ENCODE data around the gene MYT1. TPM values are rescaled to one million over a fixed set of nuclear protein-coding genes. Genes with fewer than 3 reads are reported as not detected.

Gene MYT1
- total and polyA plus RNA-seq, 2 of the 13 experiments (the other 11 are each of a cell fraction or from before 2014, with no cell fraction given), result 0.58 to 2.5 TPM

- ChIA-PET CTCF (ENCODE audit: low intra/inter-chr PET ratio, low total read pairs) (no interaction called here), POLR2A (no interaction called here)
- intact Hi-C loops (cut with micrococcal nuclease; ENCODE audit: unreplicated experiment), result no loop called here
- FAIRE-seq (no peak), DNase-seq (ENCODE audit: low spot score) (no peak), ATAC-seq (no peak)
- Histone ChIP-seq H3K4me2 (ENCODE audit: low read depth, low read length) (no peak overlapping the region), H3K27me3 (ENCODE audit: control insufficient read depth in 1 of 2, insufficient read depth in 2 of 2, low read length in 2 of 2) (peaks cover 11 to 41% of the 10 kb centered on the region in 2 experiments; a peak in 4 of 5 replicates), H3K4me3 (replicated peaks in 1 of 3; ENCODE audit: insufficient read depth in 1 of 3, low read depth in 2 of 3, low read length in 3 of 3) (no peak overlapping the region), H3K4me1 (ENCODE audit: insufficient read depth, low read length) (no peaks in the 10 kb centered on the region), H3K27ac (ENCODE audit: extremely low read length, insufficient read depth, low read length) (no peak overlapping the region), H3K79me2 (ENCODE audit: insufficient read depth, low read length) (no peaks in the 10 kb centered on the region), H3K9me3 (ENCODE audit: low read length) (peaks cover 26% of the 10 kb centered on the region), H4K20me1 (ENCODE audit: insufficient read depth, low read length) (no peaks in the 10 kb centered on the region), H3K36me3 (replicated peaks in 1 of 2; ENCODE audit: control insufficient read depth in 1 of 2, insufficient read depth in 2 of 2, low read length in 2 of 2) (no peaks in the 10 kb centered on the region), H2AFZ (ENCODE audit: low read length) (no peak overlapping the region), H3K9ac (ENCODE audit: insufficient read depth, low read depth, low read length) (no peak overlapping the region)
- BruUV-seq (replicated peaks), result no TSS peak
- 52% methylated on average over 5 of the region's 8 CpGs for WGBS (ENCODE audit: low lambda C conversion rate)
- in situ Hi-C loops (cut with HindIII; ENCODE audit: extremely low pct_ligation_motif_present, low pct_unique_long_range_greater_than_20kb), result no loop called here
- no peak for TF ChIP-seq NCOR1 (IDR thresholded peaks at IDR 0.05; ENCODE audit: borderline replicate concordance, low read length)
- no peak for TF ChIP-seq ZNF12 (CRISPR knock-in tag; IDR thresholded peaks at IDR 0.05)
- TF ChIP-seq ZBTB7A (CRISPR knock-in tag; IDR thresholded peaks at IDR 0.05), result peak; percentile 56; the same call in 1 of the 2 replicates
- TF ChIP-seq, protein P1, sequence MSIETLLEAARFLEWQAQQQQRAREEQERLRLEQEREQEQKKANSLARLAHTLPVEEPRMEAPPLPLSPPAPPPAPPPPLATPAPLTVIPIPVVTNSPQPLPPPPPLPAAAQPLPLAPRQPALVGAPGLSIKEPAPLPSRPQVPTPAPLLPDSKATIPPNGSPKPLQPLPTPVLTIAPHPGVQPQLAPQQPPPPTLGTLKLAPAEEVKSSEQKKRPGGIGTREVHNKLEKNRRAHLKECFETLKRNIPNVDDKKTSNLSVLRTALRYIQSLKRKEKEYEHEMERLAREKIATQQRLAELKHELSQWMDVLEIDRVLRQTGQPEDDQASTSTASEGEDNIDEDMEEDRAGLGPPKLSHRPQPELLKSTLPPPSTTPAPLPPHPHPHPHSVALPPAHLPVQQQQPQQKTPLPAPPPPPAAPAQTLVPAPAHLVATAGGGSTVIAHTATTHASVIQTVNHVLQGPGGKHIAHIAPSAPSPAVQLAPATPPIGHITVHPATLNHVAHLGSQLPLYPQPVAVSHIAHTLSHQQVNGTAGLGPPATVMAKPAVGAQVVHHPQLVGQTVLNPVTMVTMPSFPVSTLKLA (IDR thresholded peaks at IDR 0.05), result peak; percentile 97
- peak; percentile 41; the same call in 1 of the 2 replicates for TF ChIP-seq JUND (CRISPR knock-in tag; IDR thresholded peaks at IDR 0.05)
- TF ChIP-seq WIZ (CRISPR knock-in tag; IDR thresholded peaks at IDR 0.05), result no peak
Observed at GRCh38 chr20:64144144-64144912, 19.9 kb upstream of the MYT1 start.

Measured in HepG2 (cell line).